ENCODE results near the gene ZNF414. TPM values are rescaled to one million over a fixed set of nuclear protein-coding genes. Genes with fewer than 3 reads are reported as not detected.

Gene ZNF414
- total and polyA plus RNA-seq, 9 of the 15 experiments (the other 6 are each of a cell fraction or from before 2014, with no cell fraction given): 0.03 to 27.2 (median 2.2) TPM; not detected in 2

DNA sequence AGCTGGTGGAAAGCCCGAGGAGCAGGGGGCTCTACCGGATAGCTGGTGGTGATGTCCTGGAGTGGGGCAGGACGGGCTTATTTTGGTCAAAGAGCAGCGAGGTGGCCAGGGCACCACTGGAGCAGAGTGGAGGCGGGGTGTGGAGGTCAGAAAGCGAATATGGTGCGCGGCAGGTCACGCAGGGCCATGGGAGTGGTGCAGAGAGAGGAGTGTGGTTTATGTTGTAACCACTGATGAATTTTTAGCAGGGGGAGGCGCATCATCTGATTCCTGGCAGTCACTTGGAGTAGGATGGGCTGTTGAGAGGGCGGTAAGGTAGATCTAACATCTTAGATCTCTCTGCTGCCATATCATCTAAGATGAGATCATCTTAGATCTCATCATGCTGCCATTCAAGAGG, 1.4 kb upstream of the ZNF414 start:
- no TSS peak for BruUV-seq (replicated peaks)
- peak overlapping the region in 1 of 2 experiments; percentile 100; a peak in 2 of 4 replicates for H3K9ac ChIP-seq (ENCODE audit: insufficient read depth in 1 of 2, low read depth in 2 of 2, low read length in 2 of 2)
- no peak overlapping the region for H3K27ac ChIP-seq (ENCODE audit: extremely low read depth, low read depth, low read length)
- no peaks in the 10 kb centered on the region for H3K27me3 ChIP-seq (ENCODE audit: control insufficient read depth in 2 of 2, insufficient read depth in 2 of 2, low read length in 2 of 2)
- DNase-seq (ENCODE audit: extremely low read depth in 1 of 4, low spot score in 3 of 4) (peak in 1 of 4 experiments; percentile 54), ATAC-seq (no peak), FAIRE-seq (no peak)
- in situ Hi-C loops (cut with MboI) (no loop called here), intact Hi-C loops (cut with micrococcal nuclease) (no loop called here)
- no peaks in the 10 kb centered on the region for H4K20me1 ChIP-seq (replicated peaks; ENCODE audit: control insufficient read depth, insufficient read depth, low read length)
- peaks cover 2% of the 10 kb centered on the region for H3K9me3 ChIP-seq (replicated peaks; ENCODE audit: control insufficient read depth, insufficient read depth, low read depth, low read length)
- H3K36me3 ChIP-seq (ENCODE audit: control insufficient read depth, insufficient read depth, low read length): peaks cover 2% of the 10 kb centered on the region; the same call in 1 of the 3 replicates
- CTCF ChIA-PET (ENCODE audit: low intra/inter-chr PET ratio): no interaction called here
- WGBS (ENCODE audit: insufficient coverage, low coverage, missing lambda C conversion rate): 29% methylated on average over 11 of the region's 11 CpGs
- no peak overlapping the region for H3K4me3 ChIP-seq
- no peaks in the 10 kb centered on the region for H3K9me1 ChIP-seq (ENCODE audit: control insufficient read depth, insufficient read depth, low read length)
- H3K79me2 ChIP-seq (ENCODE audit: control insufficient read depth, insufficient read depth, low read length): peaks cover 7% of the 10 kb centered on the region; the same call in 1 of the 3 replicates
- peak overlapping the region; percentile 59; the same call in 1 of the 2 replicates for H2AFZ ChIP-seq (ENCODE audit: low read depth, low read length)
- H3K4me2 ChIP-seq (ENCODE audit: insufficient read depth, low read length): peak overlapping the region; percentile 39
- H3K4me1 ChIP-seq (replicated peaks in 1 of 2; ENCODE audit: control insufficient read depth in 2 of 2, insufficient read depth in 2 of 2, low read length in 2 of 2): peaks cover 33 to 46% of the 10 kb centered on the region in 2 experiments
- POLR2A ChIA-PET: interaction anchor here (0.7 to 4.6 kb wide), 3 partner anchors 9 to 193 kb away, joined by 3 to 32 read pairs (median 3); no protein-coding TSS in a partner anchor
- TF ChIP-seq ZZZ3 (IDR thresholded peaks at IDR 0.05) (no peak), NR2C2 (CRISPR knock-in tag; IDR thresholded peaks at IDR 0.05) (no peak), NR2C2 (tag; IDR thresholded peaks at IDR 0.05) (peak; percentile 74; the same call in 1 of the 2 replicates), CEBPB (tag; IDR thresholded peaks at IDR 0.05) (peak; percentile 79), NR2C1 (IDR thresholded peaks at IDR 0.05) (no peak), NR2C1 (tag; IDR thresholded peaks at IDR 0.05) (peak; percentile 33), L3MBTL2 (IDR thresholded peaks at IDR 0.05) (0 out of 2 replicates have a peak, but pooled peaks have one; percentile 11), PATZ1 (CRISPR knock-in tag; IDR thresholded peaks at IDR 0.05; ENCODE audit: borderline replicate concordance) (no peak), NCOR1 (IDR thresholded peaks at IDR 0.05) (no peak), MCM5 (IDR thresholded peaks at IDR 0.05; ENCODE audit: low read depth) (no peak), PRMT5 (CRISPR knock-in tag; IDR thresholded peaks at IDR 0.05) (no peak), SIX5 (IDR thresholded peaks at IDR 0.05; ENCODE audit: borderline replicate concordance in 1 of 2, insufficient read depth in 1 of 2, low read depth in 1 of 2, low read length in 2 of 2) (no peak), TEAD1 (CRISPR knock-in tag; IDR thresholded peaks at IDR 0.05) (0 out of 4 replicates have a peak, but pooled peaks of 1 of the 2 experiments have one; percentile 38), TFE3 (CRISPR knock-in tag; IDR thresholded peaks at IDR 0.05) (no peak)
- TF ChIP-seq, protein P1, sequence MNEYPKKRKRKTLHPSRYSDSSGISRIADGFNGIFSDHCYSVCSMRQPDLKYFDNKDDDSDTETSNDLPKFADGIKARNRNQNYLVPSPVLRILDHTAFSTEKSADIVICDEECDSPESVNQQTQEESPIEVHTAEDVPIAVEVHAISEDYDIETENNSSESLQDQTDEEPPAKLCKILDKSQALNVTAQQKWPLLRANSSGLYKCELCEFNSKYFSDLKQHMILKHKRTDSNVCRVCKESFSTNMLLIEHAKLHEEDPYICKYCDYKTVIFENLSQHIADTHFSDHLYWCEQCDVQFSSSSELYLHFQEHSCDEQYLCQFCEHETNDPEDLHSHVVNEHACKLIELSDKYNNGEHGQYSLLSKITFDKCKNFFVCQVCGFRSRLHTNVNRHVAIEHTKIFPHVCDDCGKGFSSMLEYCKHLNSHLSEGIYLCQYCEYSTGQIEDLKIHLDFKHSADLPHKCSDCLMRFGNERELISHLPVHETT (CRISPR knock-in tag; conservative IDR thresholded peaks at IDR 0.05 in 1 of 2, IDR thresholded peaks at IDR 0.05 in 1 of 2): 0 out of 4 replicates have a peak, but pooled peaks of 1 of the 2 experiments have one; percentile 21
- TF ChIP-seq, protein P2, sequence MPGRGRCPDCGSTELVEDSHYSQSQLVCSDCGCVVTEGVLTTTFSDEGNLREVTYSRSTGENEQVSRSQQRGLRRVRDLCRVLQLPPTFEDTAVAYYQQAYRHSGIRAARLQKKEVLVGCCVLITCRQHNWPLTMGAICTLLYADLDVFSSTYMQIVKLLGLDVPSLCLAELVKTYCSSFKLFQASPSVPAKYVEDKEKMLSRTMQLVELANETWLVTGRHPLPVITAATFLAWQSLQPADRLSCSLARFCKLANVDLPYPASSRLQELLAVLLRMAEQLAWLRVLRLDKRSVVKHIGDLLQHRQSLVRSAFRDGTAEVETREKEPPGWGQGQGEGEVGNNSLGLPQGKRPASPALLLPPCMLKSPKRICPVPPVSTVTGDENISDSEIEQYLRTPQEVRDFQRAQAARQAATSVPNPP (IDR thresholded peaks at IDR 0.05; ENCODE audit: borderline replicate concordance, insufficient read depth, insufficient read length): no peak

Data from K562 (cell line).